HEK293 (cell line): ENCODE results near the gene PURB.

Source experiments
- CTCF ChIP-seq: fragments of 450-650 bp; formaldehyde crosslinking; IDR thresholded peaks from 2 replicates; pipeline ENCODE4 v1.5.1; 2016; ENCODE audit warnings: missing biosample characterization, missing genetic modification characterization
- PBX3 ChIP-seq: sonication (generic); formaldehyde crosslinking; IDR thresholded peaks from 2 replicates; pipeline ENCODE4 v1.8.1; 2022; ENCODE audit warnings: mild to moderate bottlenecking, moderate library complexity, missing genetic modification reagents
- ZBTB8A ChIP-seq: fragments of 450-650 bp; formaldehyde crosslinking; IDR thresholded peaks from 2 replicates; pipeline ENCODE4 v1.5.1; 2016; ENCODE audit warnings: missing biosample characterization, missing genetic modification characterization
- ZNF26 ChIP-seq: fragments of 450-650 bp; formaldehyde crosslinking; IDR thresholded peaks from 2 replicates; pipeline ENCODE4 v1.5.1; 2016; ENCODE audit warnings: missing biosample characterization, missing genetic modification characterization
- ZNF274 ChIP-seq, 2 experiments: fragments of 200-500 bp in 1 of 2; fragments of 450-650 bp in 1 of 2; sonication (Bioruptor generic) in 1 of 2; formaldehyde crosslinking in 1 of 2; IDR thresholded peaks; 2 replicates each; pipeline versions ENCODE4 v1.5.1 to v1.6.1; 2014 to 2016; ENCODE audit warnings: borderline replicate concordance in 1 of 2, inconsistent platforms in 1 of 2, low read length in 1 of 2, missing biosample characterization in 1 of 2, missing genetic modification characterization in 1 of 2
- ZNF561 ChIP-seq: fragments of 450-650 bp; IDR thresholded peaks from 2 replicates; pipeline ENCODE4 v1.5.1; 2018; ENCODE audit warnings: missing biosample characterization, missing genetic modification characterization, borderline replicate concordance

- peak; percentile 43 for TF ChIP-seq CTCF (tag by site-specific recombination)
- no peak for TF ChIP-seq ZNF26
- no peak for TF ChIP-seq PBX3 (CRISPR knock-in tag)
- TF ChIP-seq ZNF274 (IDR thresholded peaks at IDR 0.05; ENCODE audit: low read length), result no peak
- TF ChIP-seq ZNF274 (tag by site-specific recombination; IDR thresholded peaks at IDR 0.05; ENCODE audit: borderline replicate concordance), result no peak
- no peak for TF ChIP-seq ZNF561 (tag by site-specific recombination)
- no peak for TF ChIP-seq ZBTB8A (tag by site-specific recombination)
Observed at GRCh38 chr7:44921607-44922350, 36.4 kb upstream of the PURB start.
